B cell (primary cell): ENCODE results near the gene MAST2. TPM values are rescaled to one million over a fixed set of nuclear protein-coding genes. Genes with fewer than 3 reads are reported as not detected.
"Not testable (repeated sequence)": the region's sequence is repeated elsewhere in the genome, so short reads cannot be mapped to it uniquely, and the experiment has no call there.

Experiments used
- ATAC-seq: fragments of 200-7000 bp; cut with Tn5 transposase; one replicate; pipeline ENCODE4 v1.10.0; 2021; ENCODE audit warnings: low read depth, mild to moderate bottlenecking, moderate number of reproducible peaks, moderate library complexity
- CTCF ChIA-PET: fragments of 350-600 bp; sonication (Branson Sonifier 250); formaldehyde crosslinking; loops from one replicate; lab custom pipeline; 2021; ENCODE audit warnings: antibody characterized with exemption, inconsistent platforms; lab: Charles Lee
- POLR2A ChIA-PET: fragments of 350-600 bp; sonication (Branson Sonifier 250); formaldehyde crosslinking; loops from one replicate; lab custom pipeline; 2021; ENCODE audit warnings: antibody characterized with exemption; lab: Charles Lee
- DNase-seq: peaks from one replicate; pipeline ENCODE4 v3.0.0; 2013
- H2AFZ ChIP-seq: 2 replicates; pipeline ENCODE4 v1.6.1; 2012; ENCODE audit warnings: mild to moderate bottlenecking, low read depth, low read length; ENCODE audit not compliant: insufficient read depth, poor library complexity, severe bottlenecking
- H3K27ac ChIP-seq, 2 donors: 1 replicate in 1 of 2; 2 replicates in 1 of 2; pipeline ENCODE4 v1.5.1; 2012 to 2013; ENCODE audit warnings: low read length in 2 of 2, mild to moderate bottlenecking in 2 of 2, moderate library complexity in 1 of 2
- H3K27me3 ChIP-seq, 4 experiments: fragments of 200-600 bp in 1 of 4; sonication (generic) in 1 of 4; replicated peaks in 1 of 4; 1 replicate in 2 of 4; 2 replicates in 2 of 4; pipeline versions ENCODE4 v1.6.1 to v1.7.0; 2013 to 2016; ENCODE audit warnings: low read length in 3 of 4, mild to moderate bottlenecking in 2 of 4, mixed read lengths in 1 of 4, moderate library complexity in 1 of 4; ENCODE audit not compliant: insufficient read depth in 4 of 4, control insufficient read depth in 3 of 4; ENCODE audit errors: control extremely low read depth in 1 of 4
- H3K36me3 ChIP-seq, 2 experiments: replicated peaks in 1 of 2; 1 replicate in 1 of 2; 2 replicates in 1 of 2; pipeline versions ENCODE4 v1.6.1 to v1.7.1; 2013; ENCODE audit warnings: low read length in 1 of 2; ENCODE audit not compliant: insufficient read depth in 2 of 2, control insufficient read depth in 1 of 2; ENCODE audit errors: control extremely low read depth in 1 of 2, extremely low read depth in 1 of 2
- H3K4me1 ChIP-seq, 2 donors: fragments of 200-600 bp in 1 of 2; sonication (generic) in 1 of 2; 1 replicate in 1 of 2; 2 replicates in 1 of 2; pipeline versions ENCODE4 v1.5.1 to v1.6.1; 2013 to 2017; ENCODE audit warnings: low read length in 2 of 2; ENCODE audit not compliant: control insufficient read depth in 2 of 2, insufficient read depth in 2 of 2
- H3K4me2 ChIP-seq: replicated peaks from 2 replicates; pipeline ENCODE3; 2012; ENCODE audit warnings: mild to moderate bottlenecking, low read depth, low read length; ENCODE audit not compliant: poor library complexity, severe bottlenecking
- H3K4me3 ChIP-seq, 5 experiments: fragments of 200-600 bp in 1 of 5; sonication (generic) in 1 of 5; 1 replicate in 3 of 5; 2 replicates in 2 of 5; pipeline versions ENCODE4 v1.5.1 to v1.7.0; 2011 to 2016; ENCODE audit warnings: low read length in 4 of 5, mild to moderate bottlenecking in 4 of 5, low read depth in 2 of 5, control low read depth in 1 of 5, moderate library complexity in 1 of 5; ENCODE audit not compliant: insufficient read depth in 1 of 5; ENCODE audit errors: control extremely low read depth in 1 of 5, extremely low read depth in 1 of 5
- H3K79me2 ChIP-seq: fragments of 200-600 bp; sonication (generic); one replicate; pipeline ENCODE4 v1.6.0; 2016; ENCODE audit warnings: low read length; ENCODE audit not compliant: control insufficient read depth, insufficient read depth
- H3K9ac ChIP-seq: fragments of 200-600 bp; sonication (generic); 2 replicates; pipeline ENCODE4 v1.6.1; 2017; ENCODE audit warnings: mild to moderate bottlenecking, low read length, moderate library complexity
- H3K9me3 ChIP-seq, 3 donors: one replicate each; pipeline versions ENCODE4 v1.6.1 to v1.7.1; 2013; ENCODE audit warnings: low read length in 2 of 3; ENCODE audit not compliant: control insufficient read depth in 2 of 3, insufficient read depth in 1 of 3; ENCODE audit errors: control extremely low read depth in 1 of 3
- H4K20me1 ChIP-seq: 2 replicates; pipeline ENCODE4 v1.6.0; 2012; ENCODE audit warnings: mild to moderate bottlenecking, low read length; ENCODE audit not compliant: insufficient read depth, control insufficient read depth, poor library complexity, severe bottlenecking
- H3K27ac Mint-ChIP-seq: one replicate; pipeline ENCODE4 v1.8.0; 2021; ENCODE audit warnings: mixed read lengths
- H3K27me3 Mint-ChIP-seq: one replicate; pipeline ENCODE4 v1.8.0; 2021; ENCODE audit warnings: mixed read lengths
- H3K4me1 Mint-ChIP-seq: one replicate; pipeline ENCODE4 v1.8.0; 2021; ENCODE audit warnings: mixed read lengths
- H3K4me3 Mint-ChIP-seq: one replicate; pipeline ENCODE4 v1.8.0; 2021; ENCODE audit warnings: mixed read lengths
- H3K9me3 Mint-ChIP-seq: one replicate; pipeline ENCODE4 v1.8.0; 2022; ENCODE audit warnings: mixed read lengths; ENCODE audit not compliant: insufficient read depth
- EZH2 ChIP-seq: IDR thresholded peaks from 2 replicates; pipeline ENCODE4 v1.6.1; 2012; ENCODE audit warnings: borderline replicate concordance, low read depth, mild to moderate bottlenecking, moderate library complexity, low read length; ENCODE audit not compliant: insufficient read depth, poor library complexity, severe bottlenecking
- WGBS: methylation state at CpG from one replicate; pipeline ENCODE4 v1.1.5; 2013; ENCODE audit warnings: missing lambda C conversion rate; ENCODE audit not compliant: insufficient coverage; 5-methylcytosine and 5-hydroxymethylcytosine counted together
- intact Hi-C: fragments of 100-400 bp; cut with micrococcal nuclease; formaldehyde crosslinking; loops from one replicate; pipeline ENCODE4 v1.10.0; 2022
- polyA plus RNA-seq: library from polyadenylated mRNA; depleted of rRNA; stranded (reverse); fragments of >200 nt; gene quantifications from 2 replicates; pipeline ENCODE4 v1.2.3, GENCODE V29; 2012
- total RNA-seq, 2 donors: library from RNA; stranded (reverse); fragments of 120-200 nt in 1 of 2; gene quantifications; 1 replicate in 1 of 2; 2 replicates in 1 of 2; pipeline versions ENCODE4 v1.2.3 to v1.2.4, GENCODE V29; 2013 to 2022

The MAST2 gene
- total and polyA plus RNA-seq, 2 donors (not counting 1 experiment from before 2014, with no cell fraction given), result 12.5 to 23.3 TPM

DNA sequence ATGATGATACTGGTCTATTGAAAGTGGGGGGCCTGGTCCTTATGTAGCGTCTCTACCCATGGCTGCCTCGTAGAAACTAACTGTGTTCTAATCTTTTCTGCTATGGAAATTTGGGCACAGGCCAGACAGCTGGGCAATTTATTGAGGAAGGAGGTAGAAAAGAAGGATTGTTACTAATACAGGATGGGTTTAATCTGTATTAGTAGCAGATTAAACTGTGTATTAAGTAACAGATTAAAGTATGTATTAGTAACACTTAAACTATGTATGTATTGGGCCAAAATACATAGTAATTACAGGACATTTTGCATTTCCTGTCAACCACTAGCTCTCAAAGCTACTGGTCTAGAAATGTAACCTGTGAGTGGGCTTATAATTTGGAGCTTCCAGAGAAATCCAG, 142.0 kb downstream of the MAST2 start:
- DNase-seq (no peak), ATAC-seq (no peak)
- Mint-ChIP-seq H3K4me3 (no peak overlapping the region), H3K4me1 (peaks cover 18% of the 10 kb centered on the region), H3K27me3 (no peaks in the 10 kb centered on the region), H3K9me3 (peaks cover 2% of the 10 kb centered on the region), H3K27ac (no peak overlapping the region)
- no peaks in the 10 kb centered on the region for H4K20me1 ChIP-seq
- CTCF ChIA-PET, result no interaction called here
- H3K4me2 ChIP-seq, result no peak overlapping the region
- H3K36me3 ChIP-seq, result peaks cover 0 to 2% of the 10 kb centered on the region in 2 experiments
- no peak overlapping the region for H3K27ac ChIP-seq
- POLR2A ChIA-PET, result no interaction called here
- H3K27me3 ChIP-seq, result no peaks in the 10 kb centered on the region
- H3K4me1 ChIP-seq, result peaks cover 4 to 5% of the 10 kb centered on the region in 2 donors
- H2AFZ ChIP-seq, result no peak overlapping the region
- H3K9ac ChIP-seq, result no peak overlapping the region
- H3K4me3 ChIP-seq, result no peak overlapping the region
- WGBS, result 83% methylated on average over 2 of the region's 2 CpGs
- peaks cover 4 to 13% (median 10%) of the 10 kb centered on the region in 3 donors for H3K9me3 ChIP-seq
- no peak for TF ChIP-seq EZH2
- peaks cover 5% of the 10 kb centered on the region for H3K79me2 ChIP-seq
- intact Hi-C loops, result no loop called here

DNA sequence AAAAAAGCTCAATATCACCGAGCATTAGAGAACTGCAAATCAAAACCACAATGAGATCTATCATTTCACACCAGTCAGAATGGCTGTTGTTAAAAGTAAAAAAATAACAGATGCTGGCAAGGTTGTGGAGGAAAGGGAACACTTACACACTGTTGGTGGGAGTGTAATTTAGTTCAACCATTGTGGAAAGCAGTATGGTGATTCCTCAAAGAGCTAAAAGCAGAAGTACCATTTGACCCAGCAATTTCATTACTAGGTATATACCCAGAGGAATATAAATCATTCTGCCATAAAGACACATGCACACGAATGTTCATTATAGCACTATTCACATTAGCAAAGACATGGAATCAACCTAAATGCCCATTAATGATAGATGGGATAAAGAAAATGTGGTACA, 146.1 kb downstream of the MAST2 start:
- H3K4me3 ChIP-seq, H3K4me2 ChIP-seq, POLR2A ChIA-PET, H3K9ac ChIP-seq, H3K9me3 ChIP-seq, H3K4me3 Mint-ChIP-seq, H2AFZ ChIP-seq, intact Hi-C loops, H3K27me3 Mint-ChIP-seq, H3K4me1 ChIP-seq, DNase-seq, H3K9me3 Mint-ChIP-seq, H3K79me2 ChIP-seq, CTCF ChIA-PET, H4K20me1 ChIP-seq, H3K36me3 ChIP-seq, H3K27ac Mint-ChIP-seq, H3K27ac ChIP-seq, H3K27me3 ChIP-seq, ATAC-seq: not testable (repeated sequence)
- peaks cover 18% of the 10 kb centered on the region for H3K4me1 Mint-ChIP-seq
- no CpG with 5 or more reads among the region's 2 CpGs for WGBS
